Neutrophil (primary cell): ENCODE data around the gene SENP5.
"Not testable (repeated sequence)": the region's sequence is repeated elsewhere in the genome, so short reads cannot be mapped to it uniquely, and the experiment has no call there.

Experiments used
- H3K27ac ChIP-seq: fragments of 200-600 bp; sonication (generic); 2 replicates; pipeline ENCODE4 v1.5.1; 2016; ENCODE audit warnings: mild to moderate bottlenecking, moderate library complexity
- H3K27me3 ChIP-seq: fragments of 200-600 bp; sonication (generic); 2 replicates; pipeline ENCODE4 v1.6.0; 2016; ENCODE audit warnings: mild to moderate bottlenecking
- H3K36me3 ChIP-seq: fragments of 200-600 bp; sonication (generic); 2 replicates; pipeline ENCODE4 v1.5.1; 2017
- H3K4me1 ChIP-seq, 2 experiments: fragments of 200-600 bp in 1 of 2; sonication (generic) in 1 of 2; 1 replicate in 1 of 2; 2 replicates in 1 of 2; pipeline versions ENCODE4 v1.5.1 to v1.6.1; 2013 to 2016; ENCODE audit warnings: low read depth in 1 of 2, low read length in 1 of 2, mild to moderate bottlenecking in 1 of 2, moderate library complexity in 1 of 2; ENCODE audit not compliant: control insufficient read depth in 1 of 2, insufficient read depth in 1 of 2
- H3K4me3 ChIP-seq, 2 experiments: fragments of 200-600 bp in 1 of 2; sonication (generic) in 1 of 2; 1 replicate in 1 of 2; 2 replicates in 1 of 2; pipeline ENCODE4 v1.5.1; 2013 to 2016; ENCODE audit warnings: low read depth in 1 of 2, low read length in 1 of 2, mild to moderate bottlenecking in 1 of 2, moderate library complexity in 1 of 2
- H3K9me3 ChIP-seq: fragments of 200-600 bp; sonication (generic); 2 replicates; pipeline ENCODE4 v1.5.1; 2016
- CTCF ChIP-seq: fragments of 200-600 bp; sonication (generic); IDR thresholded peaks from 2 replicates; pipeline ENCODE4 v1.5.1; 2016; ENCODE audit warnings: antibody characterized with exemption

SENP5 gene

GRCh38 chr3:196842567-196843434, 24.9 kb upstream of the SENP5 start:
- no peak for TF ChIP-seq CTCF
- no peaks in the 10 kb centered on the region for H3K4me1 ChIP-seq
- H3K27me3 ChIP-seq: peaks cover 3% of the 10 kb centered on the region
- no peak overlapping the region for H3K27ac ChIP-seq
- H3K9me3 ChIP-seq: no peaks in the 10 kb centered on the region
- H3K4me3 ChIP-seq: no peak overlapping the region
- H3K36me3 ChIP-seq: no peaks in the 10 kb centered on the region

GRCh38 chr3:196843435-196844110, 24.1 kb upstream of the SENP5 start:
- Histone ChIP-seq H3K27me3 (peaks cover 3% of the 10 kb centered on the region), H3K4me1 (no peaks in the 10 kb centered on the region), H3K9me3 (no peaks in the 10 kb centered on the region), H3K27ac (no peak overlapping the region), H3K36me3 (no peaks in the 10 kb centered on the region), H3K4me3 (no peak overlapping the region)
- no peak for TF ChIP-seq CTCF

- not testable (repeated sequence) for H3K4me3 ChIP-seq, H3K36me3 ChIP-seq, H3K27ac ChIP-seq, H3K4me1 ChIP-seq, H3K27me3 ChIP-seq, H3K9me3 ChIP-seq
These were observed 23.2 kb upstream of the SENP5 start for GRCh38 chr3:196844235-196845219.

GRCh38 chr3:196848375-196848774, 19.3 kb upstream of the SENP5 start:
- not testable (repeated sequence) for H3K9me3 ChIP-seq, H3K27me3 ChIP-seq, H3K36me3 ChIP-seq, H3K27ac ChIP-seq, H3K4me1 ChIP-seq, H3K4me3 ChIP-seq

GRCh38 chr3:196849180-196849741, 18.5 kb upstream of the SENP5 start:
- Histone ChIP-seq H3K4me1 (no peaks in the 10 kb centered on the region), H3K9me3 (no peaks in the 10 kb centered on the region), H3K36me3 (no peaks in the 10 kb centered on the region), H3K27ac (no peak overlapping the region), H3K4me3 (no peak overlapping the region), H3K27me3 (peaks cover 2% of the 10 kb centered on the region)
- no peak for TF ChIP-seq CTCF

GRCh38 chr3:196863000-196863399, 4.7 kb upstream of the SENP5 start:
- not testable (repeated sequence) for H3K9me3 ChIP-seq, H3K27me3 ChIP-seq

More at GRCh38 chr3:196863000-196863399, 4.7 kb upstream of the SENP5 start:
- not testable (repeated sequence) for H3K4me3 ChIP-seq, H3K27ac ChIP-seq, H3K4me1 ChIP-seq, H3K36me3 ChIP-seq
